HG02943 (cell line): Measurements from ENCODE around the gene ATP9B.

Source experiments
- ATAC-seq: cut with Tn5 transposase; IDR thresholded peaks from one replicate; pipeline ENCODE4 v1.9.1; 2021; ENCODE audit warnings: mild to moderate bottlenecking, low read depth, moderate library complexity; ENCODE audit not compliant: unreplicated experiment

The ATP9B gene

DNA sequence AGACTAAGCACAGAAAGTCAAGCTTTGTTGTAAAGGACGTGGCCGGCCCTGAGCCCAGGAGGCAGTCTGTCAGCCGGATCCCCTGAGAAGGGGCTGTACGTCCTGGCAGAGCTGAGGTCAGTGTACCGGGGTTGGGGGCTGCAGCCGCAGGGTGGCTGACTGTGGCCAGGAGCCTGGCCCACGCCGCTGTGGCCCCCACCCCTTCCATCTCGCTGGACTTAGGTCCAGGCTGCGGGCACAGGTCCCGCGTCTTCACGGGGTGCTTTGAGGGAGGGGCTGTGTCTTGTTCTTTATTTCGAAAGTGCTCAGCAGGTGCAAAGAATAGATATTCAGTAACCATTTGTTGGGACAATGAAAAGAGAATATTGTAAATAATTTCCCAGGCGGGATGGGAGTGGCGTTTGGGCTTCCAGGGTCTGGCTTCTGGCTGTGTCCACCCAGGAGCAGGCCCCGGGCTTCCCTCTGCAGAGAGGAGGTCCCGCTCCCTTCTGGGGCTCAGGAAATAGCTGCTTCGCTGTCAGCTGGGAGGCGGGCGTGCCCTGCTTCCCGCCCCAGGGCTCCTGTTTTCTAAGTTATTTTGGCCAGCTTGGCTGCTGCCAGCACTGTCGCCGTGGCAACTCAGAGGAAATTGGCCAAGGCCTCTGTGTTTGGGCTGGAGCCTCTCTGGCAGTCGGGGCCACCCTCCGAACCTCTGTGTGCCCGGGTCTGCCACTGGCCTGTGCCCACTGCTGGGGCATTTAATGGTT, 334.0 kb downstream of the ATP9B start:
- ATAC-seq, result no peak

- ATAC-seq, result no peak
Measured at GRCh38 chr18:79403723-79404566, 334.8 kb downstream of the ATP9B start.

DNA sequence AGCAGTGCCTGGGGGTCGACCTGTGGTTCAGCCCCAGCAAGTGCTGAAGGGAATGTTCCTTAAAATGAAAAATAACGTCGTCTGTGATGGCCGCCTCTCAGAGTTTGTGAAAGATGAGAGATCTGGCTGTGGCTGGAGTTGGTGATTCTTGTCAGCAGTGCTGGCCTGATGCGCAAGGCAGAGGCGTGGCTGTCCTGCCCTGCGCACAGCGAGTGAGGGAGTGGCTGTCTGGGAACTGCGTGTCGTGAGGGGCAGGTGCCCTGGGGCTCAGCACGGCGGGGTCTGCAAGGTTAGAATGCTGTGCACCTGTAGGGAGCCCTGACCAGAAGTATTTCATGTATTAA, 335.3 kb downstream of the ATP9B start:
- no peak for ATAC-seq

- no peak for ATAC-seq
Measured at GRCh38 chr18:79405019-79405780, 336.0 kb downstream of the ATP9B start.

DNA sequence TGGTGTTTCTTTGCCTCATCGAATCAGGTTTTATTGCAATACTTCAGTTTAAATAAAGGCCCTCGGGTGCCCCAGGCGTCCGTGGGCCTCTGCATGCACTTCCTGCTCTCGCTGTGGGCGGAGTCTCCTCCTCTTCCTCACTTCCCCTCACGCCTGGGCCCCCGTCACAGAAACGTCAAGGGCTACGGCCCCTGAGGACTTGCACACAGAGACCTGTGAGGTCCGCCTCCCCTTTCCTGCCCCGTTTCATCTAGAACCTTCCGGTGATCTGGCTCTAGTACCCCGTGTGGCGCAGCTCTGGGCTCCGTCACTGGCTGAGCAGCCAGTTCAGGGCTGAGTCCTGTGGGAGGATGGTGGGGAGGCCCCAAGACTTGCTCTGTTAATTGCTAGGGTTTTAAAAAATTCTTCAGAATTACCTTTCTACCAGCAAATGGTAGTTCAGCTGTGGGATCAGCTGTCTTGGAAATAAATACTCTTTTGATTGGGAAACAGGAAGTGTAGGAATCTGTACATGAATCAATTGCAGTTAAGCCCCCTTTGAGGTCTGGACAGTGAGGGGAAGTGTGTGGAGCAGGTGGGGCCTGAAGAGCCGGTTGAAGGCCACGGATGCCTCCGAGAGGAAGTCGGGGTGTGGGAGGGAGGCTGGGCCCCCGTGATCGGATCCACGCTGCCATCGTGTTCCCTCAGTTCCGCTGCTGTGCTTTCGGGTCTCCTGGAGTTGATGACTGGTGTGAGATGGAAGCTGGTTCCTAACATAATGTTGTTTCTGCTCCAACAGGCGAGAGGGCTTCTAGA, 336.8 kb downstream of the ATP9B start:
- peak; percentile 60 for ATAC-seq

GRCh38 chr18:79406708-79407107, 337.5 kb downstream of the ATP9B start:
- no peak for ATAC-seq

DNA sequence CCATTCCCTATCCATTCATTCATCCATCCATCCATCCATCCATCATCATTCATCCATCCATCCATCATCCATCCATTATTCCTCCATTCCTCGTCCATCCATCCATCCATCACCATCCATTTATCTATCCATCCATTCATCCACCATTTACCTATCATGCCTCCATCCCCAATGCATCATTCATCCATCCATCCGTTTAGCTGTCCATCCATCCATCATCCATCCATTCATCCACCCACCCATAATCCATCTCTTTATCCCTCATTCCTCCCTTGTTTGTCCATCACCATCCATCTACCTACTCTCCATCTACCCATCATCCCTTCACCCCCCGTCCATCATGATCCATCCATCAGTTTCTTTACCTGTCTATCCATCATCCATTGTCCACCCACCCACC, 340.1 kb downstream of the ATP9B start:
- ATAC-seq, result no peak

DNA sequence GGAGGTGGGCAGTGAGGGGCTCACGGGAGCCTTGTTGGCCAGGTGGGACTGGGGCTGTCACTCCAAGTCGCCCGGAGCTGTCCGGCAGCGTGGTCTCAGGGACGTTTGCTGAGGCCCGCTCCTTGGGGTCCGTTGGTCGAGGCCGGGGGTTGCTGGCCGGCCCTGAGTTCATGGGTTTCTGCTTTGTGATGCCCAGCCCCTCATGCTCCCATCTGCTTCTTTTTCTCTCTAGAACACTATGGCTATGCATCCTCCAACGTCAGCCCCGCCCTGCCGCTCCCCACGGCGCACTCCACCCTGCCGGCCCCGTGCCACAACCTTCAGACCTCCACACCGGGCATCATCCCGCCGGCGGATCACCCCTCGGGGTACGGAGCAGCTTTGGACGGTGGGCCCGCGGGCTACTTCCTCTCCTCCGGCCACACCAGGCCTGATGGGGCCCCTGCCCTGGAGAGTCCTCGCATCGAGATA, 341.0 kb downstream of the ATP9B start:
- no peak for ATAC-seq

DNA sequence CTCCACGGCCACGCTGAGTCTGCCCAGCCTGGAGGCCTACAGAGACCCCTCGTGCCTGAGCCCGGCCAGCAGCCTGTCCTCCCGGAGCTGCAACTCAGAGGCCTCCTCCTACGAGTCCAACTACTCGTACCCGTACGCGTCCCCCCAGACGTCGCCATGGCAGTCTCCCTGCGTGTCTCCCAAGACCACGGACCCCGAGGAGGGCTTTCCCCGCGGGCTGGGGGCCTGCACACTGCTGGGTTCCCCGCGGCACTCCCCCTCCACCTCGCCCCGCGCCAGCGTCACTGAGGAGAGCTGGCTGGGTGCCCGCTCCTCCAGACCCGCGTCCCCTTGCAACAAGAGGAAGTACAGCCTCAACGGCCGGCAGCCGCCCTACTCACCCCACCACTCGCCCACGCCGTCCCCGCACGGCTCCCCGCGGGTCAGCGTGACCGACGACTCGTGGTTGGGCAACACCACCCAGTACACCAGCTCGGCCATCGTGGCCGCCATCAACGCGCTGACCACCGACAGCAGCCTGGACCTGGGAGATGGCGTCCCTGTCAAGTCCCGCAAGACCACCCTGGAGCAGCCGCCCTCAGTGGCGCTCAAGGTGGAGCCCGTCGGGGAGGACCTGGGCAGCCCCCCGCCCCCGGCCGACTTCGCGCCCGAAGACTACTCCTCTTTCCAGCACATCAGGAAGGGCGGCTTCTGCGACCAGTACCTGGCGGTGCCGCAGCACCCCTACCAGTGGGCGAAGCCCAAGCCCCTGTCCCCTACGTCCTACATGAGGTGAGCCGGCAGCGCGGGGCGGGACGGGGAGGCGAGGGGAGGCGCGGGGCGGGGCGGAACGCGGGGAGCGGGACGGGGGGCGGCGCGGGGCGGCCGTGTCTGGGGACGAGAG, 341.8 kb downstream of the ATP9B start:
- no peak for ATAC-seq

GRCh38 chr18:79411614-79412526, 342.7 kb downstream of the ATP9B start:
- ATAC-seq, result no peak

GRCh38 chr18:79413025-79413424, 343.8 kb downstream of the ATP9B start:
- ATAC-seq, result no peak

DNA sequence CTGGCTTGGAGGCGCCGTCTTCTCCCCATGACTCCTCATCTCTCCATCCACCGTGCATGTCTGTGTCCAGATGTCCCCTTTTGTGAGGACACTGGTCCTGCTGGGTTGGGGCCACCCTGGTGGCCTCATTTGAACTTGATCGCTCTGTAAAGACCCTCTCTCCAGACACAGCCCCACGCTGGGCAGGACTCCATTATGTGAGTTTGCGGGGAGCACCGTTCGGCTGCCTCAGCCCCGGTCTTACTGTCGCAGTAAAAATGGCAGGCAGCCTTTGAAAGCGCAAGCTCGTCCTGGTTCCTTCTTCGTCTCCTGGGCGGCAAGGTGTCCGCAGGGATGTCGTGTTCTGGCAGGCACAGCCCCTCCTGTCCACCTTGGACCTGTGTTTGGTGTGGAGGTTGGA, 344.2 kb downstream of the ATP9B start:
- ATAC-seq, result no peak

- no peak for ATAC-seq
Measured at GRCh38 chr18:79413901-79414300, 344.7 kb downstream of the ATP9B start.

DNA sequence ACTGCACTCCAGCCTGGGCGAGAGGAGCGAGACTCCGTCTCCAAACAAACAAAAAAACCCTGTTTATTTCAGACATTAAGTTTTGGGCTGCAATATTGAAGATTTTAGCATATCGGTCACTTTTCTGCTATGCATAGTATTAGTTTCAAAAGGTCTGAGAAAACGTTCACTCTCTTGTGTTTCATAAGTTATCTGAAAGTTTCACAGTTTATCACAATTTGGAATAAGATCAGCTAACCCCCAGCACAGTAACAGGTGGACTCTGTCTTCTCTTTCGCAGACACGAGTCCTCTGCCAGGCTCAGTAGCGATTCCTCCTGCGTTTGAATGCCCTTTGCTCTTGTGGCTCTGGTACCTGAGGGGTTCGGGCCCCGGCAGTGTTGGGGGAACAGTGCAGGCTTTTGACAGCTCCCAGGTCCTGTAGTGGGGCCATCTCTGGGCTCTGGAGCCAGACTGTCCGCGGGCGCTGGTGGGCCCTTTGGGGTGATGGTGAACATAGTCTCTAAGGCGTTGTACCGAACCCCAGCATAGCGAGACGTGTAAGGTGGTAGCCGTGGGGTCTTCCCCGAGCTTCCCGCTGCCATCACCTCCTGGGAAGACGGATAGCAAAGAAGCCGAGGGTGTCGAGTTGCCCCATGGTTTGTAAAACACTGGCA, 347.0 kb downstream of the ATP9B start:
- ATAC-seq, result no peak

DNA sequence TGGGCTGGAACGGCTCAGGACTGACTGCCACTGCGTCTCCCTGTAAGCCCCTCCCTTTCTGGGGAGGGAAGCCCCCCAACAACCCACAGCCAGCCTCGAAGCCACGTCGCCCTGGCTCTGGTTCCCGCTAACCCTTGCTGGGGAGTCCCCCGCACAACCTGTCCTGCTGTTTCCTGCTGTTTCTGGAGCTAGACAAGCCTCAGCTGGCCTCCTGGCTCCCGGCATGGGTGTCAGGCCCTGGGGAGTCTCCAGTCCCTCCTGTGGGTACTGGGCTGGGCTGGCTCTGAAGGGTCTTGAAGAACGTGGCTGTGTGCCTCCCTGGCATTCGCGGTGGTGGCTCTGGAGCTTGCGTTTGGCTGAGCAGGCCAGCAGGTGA, 347.5 kb downstream of the ATP9B start:
- no peak for ATAC-seq

DNA sequence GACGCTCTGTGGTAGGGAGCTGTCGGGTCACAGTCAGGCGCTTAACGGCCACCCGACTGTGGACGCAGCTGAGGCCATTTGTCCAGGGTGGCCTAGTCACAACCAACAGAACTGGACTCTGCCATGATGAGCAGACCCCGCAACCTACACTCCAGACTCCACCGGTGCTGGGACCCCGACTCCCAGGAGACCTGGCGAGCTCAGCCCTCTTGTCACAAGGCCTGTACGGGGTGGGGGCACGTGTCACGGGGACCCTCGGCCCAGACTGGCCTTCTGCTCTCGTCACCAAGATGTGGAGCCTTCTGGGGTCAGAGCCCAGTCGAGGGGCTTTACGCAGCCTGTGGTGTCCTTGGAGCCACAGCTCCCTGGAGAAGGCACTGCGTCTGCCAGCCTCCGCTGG, 349.0 kb downstream of the ATP9B start:
- ATAC-seq, result no peak

DNA sequence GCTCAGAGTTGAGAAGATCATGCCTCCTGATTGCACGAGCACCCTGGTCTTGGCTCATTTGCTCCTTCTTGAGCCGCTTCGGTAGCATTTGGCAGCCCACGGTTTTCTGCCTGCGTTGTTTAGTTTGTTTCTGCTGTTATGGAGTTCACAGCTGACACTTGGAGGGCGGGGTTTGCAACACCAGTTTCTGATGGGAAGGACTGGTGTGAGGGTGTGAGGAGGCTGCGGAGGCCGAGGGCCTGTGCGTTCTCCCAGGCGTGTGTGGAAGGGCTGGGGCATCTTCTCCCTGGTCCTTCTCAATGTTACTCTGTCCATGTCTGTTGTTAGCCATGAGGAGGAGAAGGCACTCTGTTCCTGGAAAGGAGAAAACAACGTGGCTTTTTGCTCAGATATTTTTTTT, 349.4 kb downstream of the ATP9B start:
- ATAC-seq, result no peak
